HG03103 (cell line): ENCODE measurements around the gene HPCAL1.

ENCODE experiments used
- ATAC-seq: cut with Tn5 transposase; IDR thresholded peaks from one replicate; pipeline ENCODE4 v1.9.1; 2021; ENCODE audit warnings: low read depth; ENCODE audit not compliant: unreplicated experiment

The HPCAL1 gene

GRCh38 chr2:10400978-10401951 is 98.6 kb downstream of the HPCAL1 start:
- ATAC-seq: no peak

- ATAC-seq: no peak
Observed at GRCh38 chr2:10402062-10402585, 99.4 kb downstream of the HPCAL1 start.

- no peak for ATAC-seq
Observed at GRCh38 chr2:10402653-10403215, 100.0 kb downstream of the HPCAL1 start.

- no peak for ATAC-seq
Observed at GRCh38 chr2:10404324-10405143, 101.8 kb downstream of the HPCAL1 start.

- no peak for ATAC-seq
Observed at GRCh38 chr2:10405448-10405847, 102.7 kb downstream of the HPCAL1 start.

- no peak for ATAC-seq
Observed at GRCh38 chr2:10406016-10406415, 103.3 kb downstream of the HPCAL1 start.

GRCh38 chr2:10406491-10407188 is 103.9 kb downstream of the HPCAL1 start:
- no peak for ATAC-seq

- ATAC-seq: no peak
Observed at GRCh38 chr2:10407432-10407831, 104.7 kb downstream of the HPCAL1 start.

GRCh38 chr2:10407841-10408648 is 105.3 kb downstream of the HPCAL1 start:
- peak; percentile 36 for ATAC-seq

GRCh38 chr2:10408649-10409579 is 106.2 kb downstream of the HPCAL1 start:
- ATAC-seq: peak; percentile 44

- peak; percentile 45 for ATAC-seq
Observed at GRCh38 chr2:10410001-10410822, 107.5 kb downstream of the HPCAL1 start.

GRCh38 chr2:10410823-10411437 is 108.2 kb downstream of the HPCAL1 start:
- no peak for ATAC-seq

GRCh38 chr2:10411557-10411956 is 108.9 kb downstream of the HPCAL1 start:
- ATAC-seq: no peak

GRCh38 chr2:10412380-10412779 is 109.7 kb downstream of the HPCAL1 start:
- no peak for ATAC-seq

- ATAC-seq: no peak
Observed at GRCh38 chr2:10413503-10413902, 110.8 kb downstream of the HPCAL1 start.

- ATAC-seq: no peak
Observed at GRCh38 chr2:10413991-10414451, 111.3 kb downstream of the HPCAL1 start.

- no peak for ATAC-seq
Observed at GRCh38 chr2:10414591-10414990, 111.9 kb downstream of the HPCAL1 start.
